Neutrophil (primary cell): Measurements from ENCODE around the gene OR52H1.

Source experiments
- H3K27ac ChIP-seq: fragments of 200-600 bp; sonication (generic); 2 replicates; pipeline ENCODE4 v1.5.1; 2016; ENCODE audit warnings: mild to moderate bottlenecking, moderate library complexity
- H3K27me3 ChIP-seq: fragments of 200-600 bp; sonication (generic); 2 replicates; pipeline ENCODE4 v1.6.0; 2016; ENCODE audit warnings: mild to moderate bottlenecking
- H3K36me3 ChIP-seq: fragments of 200-600 bp; sonication (generic); 2 replicates; pipeline ENCODE4 v1.5.1; 2017
- H3K4me1 ChIP-seq, 2 experiments: fragments of 200-600 bp in 1 of 2; sonication (generic) in 1 of 2; 1 replicate in 1 of 2; 2 replicates in 1 of 2; pipeline versions ENCODE4 v1.5.1 to v1.6.1; 2013 to 2016; ENCODE audit warnings: low read depth in 1 of 2, low read length in 1 of 2, mild to moderate bottlenecking in 1 of 2, moderate library complexity in 1 of 2; ENCODE audit not compliant: control insufficient read depth in 1 of 2, insufficient read depth in 1 of 2
- H3K4me3 ChIP-seq, 2 experiments: fragments of 200-600 bp in 1 of 2; sonication (generic) in 1 of 2; 1 replicate in 1 of 2; 2 replicates in 1 of 2; pipeline ENCODE4 v1.5.1; 2013 to 2016; ENCODE audit warnings: low read depth in 1 of 2, low read length in 1 of 2, mild to moderate bottlenecking in 1 of 2, moderate library complexity in 1 of 2
- H3K9me3 ChIP-seq: fragments of 200-600 bp; sonication (generic); 2 replicates; pipeline ENCODE4 v1.5.1; 2016
- CTCF ChIP-seq: fragments of 200-600 bp; sonication (generic); IDR thresholded peaks from 2 replicates; pipeline ENCODE4 v1.5.1; 2016; ENCODE audit warnings: antibody characterized with exemption

The OR52H1 gene

GRCh38 chr11:5522308-5522707 lies 26.0 kb downstream of the OR52H1 start:
- Histone ChIP-seq H3K4me1 (no peaks in the 10 kb centered on the region), H3K9me3 (no peaks in the 10 kb centered on the region)

GRCh38 chr11:5521540-5521939 lies 26.8 kb downstream of the OR52H1 start:
- no peaks in the 10 kb centered on the region for H3K27me3 ChIP-seq
- no peak overlapping the region for H3K4me3 ChIP-seq
- no peak for TF ChIP-seq CTCF
- H3K27ac ChIP-seq = no peak overlapping the region
- H3K36me3 ChIP-seq = no peaks in the 10 kb centered on the region
- no peaks in the 10 kb centered on the region for H3K4me1 ChIP-seq
- H3K9me3 ChIP-seq = no peaks in the 10 kb centered on the region

More at GRCh38 chr11:5522308-5522707, 26.0 kb downstream of the OR52H1 start:
- no peak overlapping the region for H3K4me3 ChIP-seq
- no peak overlapping the region for H3K27ac ChIP-seq
- H3K27me3 ChIP-seq = no peaks in the 10 kb centered on the region
- H3K36me3 ChIP-seq = no peaks in the 10 kb centered on the region
- no peak for TF ChIP-seq CTCF

- Histone ChIP-seq H3K9me3 (no peaks in the 10 kb centered on the region), H3K27me3 (no peaks in the 10 kb centered on the region), H3K36me3 (no peaks in the 10 kb centered on the region), H3K4me1 (no peaks in the 10 kb centered on the region), H3K27ac (no peak within 1 kb of the TSS), H3K4me3 (no peak within 1 kb of the TSS)
- TF ChIP-seq CTCF = no peak
Observed at GRCh38 chr11:5516599-5516998, 31.7 kb downstream of the OR52H1 start, which contains the start of gene UBQLNL. Gene UBQLNL (minus strand): TSS chr11:5516699. CDS start chr11:5516441, 258 bp downstream.

- TF ChIP-seq CTCF = no peak
- Histone ChIP-seq H3K36me3 (no peaks in the 10 kb centered on the region), H3K27me3 (no peaks in the 10 kb centered on the region)
Observed at GRCh38 chr11:5514841-5515240, 33.5 kb downstream of the OR52H1 start.

GRCh38 chr11:5509803-5510202 lies 38.5 kb downstream of the OR52H1 start, which contains the start of gene UBQLN3:
Gene UBQLN3 (minus strand): TSS chr11:5509957. CDS start chr11:5509558, 399 bp downstream.
- Histone ChIP-seq H3K4me1 (no peaks in the 10 kb centered on the region), H3K27me3 (no peaks in the 10 kb centered on the region), H3K27ac (no peak within 1 kb of the TSS), H3K36me3 (no peaks in the 10 kb centered on the region), H3K9me3 (no peaks in the 10 kb centered on the region), H3K4me3 (no peak within 1 kb of the TSS)
- no peak for TF ChIP-seq CTCF

More at GRCh38 chr11:5514841-5515240, 33.5 kb downstream of the OR52H1 start:
- Histone ChIP-seq H3K4me3 (no peak overlapping the region), H3K4me1 (no peaks in the 10 kb centered on the region), H3K9me3 (no peaks in the 10 kb centered on the region), H3K27ac (no peak overlapping the region)

GRCh38 chr11:5508605-5509004 lies 39.7 kb downstream of the OR52H1 start:
- no peaks in the 10 kb centered on the region for H3K27me3 ChIP-seq
- H3K4me1 ChIP-seq = no peaks in the 10 kb centered on the region
- H3K4me3 ChIP-seq = no peak overlapping the region

More at GRCh38 chr11:5508605-5509004, 39.7 kb downstream of the OR52H1 start:
- Histone ChIP-seq H3K27ac (no peak overlapping the region), H3K9me3 (no peaks in the 10 kb centered on the region), H3K36me3 (no peaks in the 10 kb centered on the region)
- TF ChIP-seq CTCF = no peak
